Right renal cortex interstitium (tissue), 3 donors: ENCODE results near the gene SECISBP2. TPM values are rescaled to one million over a fixed set of nuclear protein-coding genes. Genes with fewer than 3 reads are reported as not detected.
"Not testable (repeated sequence)": the region's sequence is repeated elsewhere in the genome, so short reads cannot be mapped to it uniquely, and the experiment has no call there.

Experiments used
- DNase-seq, 3 donors: peaks; one replicate each; pipeline ENCODE4 v3.0.0-alpha.2; 2013; ENCODE audit warnings: low read depth in 3 of 3, low spot score in 2 of 3
- polyA plus RNA-seq, 3 donors: library from polyadenylated mRNA; unstranded; fragments of 120-200 nt; gene quantifications; one replicate each; pipeline ENCODE4 v1.2.1, GENCODE V29; 2013; ENCODE audit not compliant: insufficient read length in 3 of 3

The SECISBP2 gene
- 10 to 100 TPM; 62.9 to 68.8 (median 67.4) TPM for polyA plus RNA-seq

- DNase-seq, result peak; percentile 89 to 94 (median 90)
These were observed at the start of gene SECISBP2 for GRCh38 chr9:89318123-89319014. Gene SECISBP2, plus strand, starts transcription at chr9:89318500. Its CDS starts 77 bp downstream, at chr9:89318577.

GRCh38 chr9:89273528-89274279 is 44.6 kb upstream of the SECISBP2 start:
- DNase-seq, result no peak

- DNase-seq, result no peak
These were observed 43.5 kb upstream of the SECISBP2 start for GRCh38 chr9:89274838-89275237.

GRCh38 chr9:89276040-89276439 is 42.3 kb upstream of the SECISBP2 start:
- DNase-seq, result not testable (repeated sequence)

- no peak for DNase-seq
These were observed 41.3 kb upstream of the SECISBP2 start for GRCh38 chr9:89277043-89277442.

GRCh38 chr9:89277454-89277853 is 40.8 kb upstream of the SECISBP2 start:
- no peak for DNase-seq

GRCh38 chr9:89278551-89278950 is 39.7 kb upstream of the SECISBP2 start:
- no peak for DNase-seq

GRCh38 chr9:89278997-89279739 is 39.1 kb upstream of the SECISBP2 start:
- DNase-seq, result peak in 1 of 3 donors; percentile 32

- no peak for DNase-seq
These were observed 37.2 kb upstream of the SECISBP2 start for GRCh38 chr9:89281106-89281505.

GRCh38 chr9:89282248-89282968 is 35.9 kb upstream of the SECISBP2 start:
- DNase-seq, result not testable (repeated sequence)

- DNase-seq, result no peak
These were observed 34.2 kb upstream of the SECISBP2 start for GRCh38 chr9:89284076-89284475.

GRCh38 chr9:89291741-89292140 is 26.6 kb upstream of the SECISBP2 start:
- no peak for DNase-seq

- DNase-seq, result no peak
These were observed 25.3 kb upstream of the SECISBP2 start for GRCh38 chr9:89293014-89293413.

GRCh38 chr9:89295400-89295799 is 22.9 kb upstream of the SECISBP2 start:
- DNase-seq, result no peak

- not testable (repeated sequence) for DNase-seq
These were observed 16.3 kb upstream of the SECISBP2 start for GRCh38 chr9:89301996-89302395.

GRCh38 chr9:89304020-89304833 is 14.1 kb upstream of the SECISBP2 start:
- no peak for DNase-seq

GRCh38 chr9:89304834-89305188 is 13.5 kb upstream of the SECISBP2 start:
- DNase-seq, result no peak

GRCh38 chr9:89305868-89306267 is 12.4 kb upstream of the SECISBP2 start:
- no peak for DNase-seq

- no peak for DNase-seq
These were observed 9.1 kb upstream of the SECISBP2 start for GRCh38 chr9:89309166-89309565.
